Smooth muscle cell of trachea (primary cell): ENCODE results near the gene FHIT. TPM values are rescaled to one million over a fixed set of nuclear protein-coding genes. Genes with fewer than 3 reads are reported as not detected.

Source experiments
- total RNA-seq: library from RNA; depleted of rRNA; stranded (reverse); fragments of >200 nt; gene quantifications from 2 replicates; pipeline ENCODE4 v1.2.1, GENCODE V29; 2014

FHIT gene
- total RNA-seq = 0.73 and 2.5 TPM in 2 replicates

DNA sequence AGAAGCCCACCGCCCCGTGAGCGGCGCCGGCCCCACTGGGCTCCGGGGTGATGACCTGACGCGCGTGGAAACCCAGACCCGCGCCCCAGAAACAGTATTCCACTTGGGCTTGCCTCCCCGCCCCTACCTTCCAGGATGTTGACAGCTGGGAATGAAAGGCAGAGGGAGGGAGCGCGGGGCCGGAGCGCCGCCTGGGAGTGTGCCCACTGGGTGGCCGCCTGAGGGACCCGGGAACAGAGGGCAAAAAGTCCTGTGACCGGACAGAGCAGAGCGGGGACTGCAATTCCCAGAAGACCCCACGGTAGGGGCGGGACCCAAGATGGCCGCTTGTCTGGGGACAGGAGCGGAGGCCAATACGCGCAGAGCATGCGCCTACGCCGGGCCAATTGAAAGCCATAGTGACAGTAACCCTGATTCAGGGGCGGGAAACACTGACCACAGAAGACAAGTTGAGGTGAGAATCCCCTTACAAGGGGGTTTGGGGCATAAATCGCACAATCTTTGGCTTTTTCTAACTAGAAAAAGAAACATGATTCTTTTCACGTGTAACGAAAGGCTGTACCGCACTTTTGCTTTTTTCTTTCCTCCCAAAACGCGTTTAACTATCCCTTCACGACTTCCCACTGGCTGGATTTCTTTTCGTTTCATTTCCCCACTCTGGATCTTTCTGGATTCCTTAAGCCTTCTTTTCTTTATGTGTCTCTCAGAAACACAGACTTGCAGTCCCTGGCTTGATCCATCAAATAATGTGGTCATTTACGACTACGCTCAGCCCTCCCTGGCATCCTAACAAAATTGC is at the start of gene FHIT:
TSS of gene FHIT (minus strand) at position 279 of the 799 bp plus-strand sequence.

